ENCODE measurements around the gene PROKR1.
"Not testable (repeated sequence)": the region's sequence is repeated elsewhere in the genome, so short reads cannot be mapped to it uniquely, and the experiment has no call there.

The PROKR1 gene

DNA sequence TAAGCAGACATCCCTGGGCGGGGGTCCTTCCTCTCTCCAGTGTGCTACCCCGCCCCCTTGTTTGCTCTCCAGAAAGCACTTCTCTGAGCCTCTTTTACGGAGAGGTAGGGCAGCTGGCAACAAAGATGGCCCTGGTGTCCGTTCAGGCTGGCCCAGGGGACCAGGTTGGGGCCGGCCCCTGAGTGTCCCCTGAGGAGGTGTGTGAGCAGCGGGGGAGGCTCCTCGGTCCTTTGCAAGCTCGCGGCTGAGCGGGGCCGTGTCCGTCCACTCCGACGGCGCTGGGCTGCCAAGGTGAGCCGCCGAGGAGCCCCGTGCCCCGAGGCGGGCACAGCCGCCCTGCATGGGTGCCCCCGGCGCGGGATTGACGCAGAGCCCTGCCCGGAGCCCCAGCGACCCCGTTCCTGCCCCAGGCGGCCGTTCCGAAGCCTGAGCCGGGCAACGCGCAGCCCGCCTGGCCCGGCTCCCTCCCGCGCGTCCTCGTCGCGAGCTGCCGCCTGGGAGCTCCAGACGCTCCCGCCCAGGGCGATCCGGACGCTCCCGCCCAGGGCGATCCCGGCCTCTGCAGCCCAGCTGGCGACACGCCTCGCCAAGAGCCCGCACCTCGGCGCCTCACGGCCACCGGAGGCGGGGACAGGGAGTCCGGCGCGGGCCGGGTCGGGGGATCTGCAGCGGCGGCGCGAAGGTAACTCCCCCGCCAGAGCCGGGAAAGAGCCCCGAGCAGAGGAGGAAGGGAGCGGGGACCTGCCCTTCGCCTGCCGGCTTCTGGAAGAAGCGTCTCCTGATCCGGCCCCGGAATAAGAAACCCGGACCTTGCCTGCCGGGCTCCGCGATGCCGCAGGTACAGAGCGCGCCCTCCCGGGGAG, at the start of gene PROKR1:
PROKR1 (plus strand) TSS at position 569 of the 863 bp plus-strand sequence. CDS start 2,243 bp downstream, outside the sequence.
- DNase-seq (ENCODE audit: low read depth): peak; percentile 67

DNA sequence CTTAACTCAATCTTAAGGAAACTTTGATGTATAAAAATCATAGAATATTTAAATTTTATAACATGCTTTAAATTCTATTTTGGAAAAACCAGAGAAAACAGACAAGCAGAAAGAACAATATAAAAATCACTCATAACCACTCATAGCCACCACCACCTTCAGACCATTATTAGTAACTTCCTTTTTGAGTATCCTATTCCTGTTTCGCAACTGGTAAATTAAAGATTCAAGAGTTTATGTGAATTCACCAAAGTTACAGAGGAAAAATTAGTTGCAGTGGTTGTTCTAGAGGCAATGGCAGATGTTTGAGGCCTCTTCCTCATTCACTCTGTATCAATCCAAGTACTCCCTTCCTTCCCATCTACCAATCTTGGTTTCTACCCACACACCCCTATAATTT, 49.3 kb upstream of the PROKR1 start:
- peak; percentile 37 for DNase-seq (ENCODE audit: low read depth)
- TF ChIP-seq MYC (IDR thresholded peaks at IDR 0.05; ENCODE audit: low read depth, low read length) (no peak), POLR2A (IDR thresholded peaks at IDR 0.05; ENCODE audit: extremely low read depth, insufficient read length) (no peak)
- TF ChIP-seq, protein P1, sequence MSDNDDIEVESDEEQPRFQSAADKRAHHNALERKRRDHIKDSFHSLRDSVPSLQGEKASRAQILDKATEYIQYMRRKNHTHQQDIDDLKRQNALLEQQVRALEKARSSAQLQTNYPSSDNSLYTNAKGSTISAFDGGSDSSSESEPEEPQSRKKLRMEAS (IDR thresholded peaks at IDR 0.05; ENCODE audit: low read depth, low read length): no peak
- TF ChIP-seq, protein P2, sequence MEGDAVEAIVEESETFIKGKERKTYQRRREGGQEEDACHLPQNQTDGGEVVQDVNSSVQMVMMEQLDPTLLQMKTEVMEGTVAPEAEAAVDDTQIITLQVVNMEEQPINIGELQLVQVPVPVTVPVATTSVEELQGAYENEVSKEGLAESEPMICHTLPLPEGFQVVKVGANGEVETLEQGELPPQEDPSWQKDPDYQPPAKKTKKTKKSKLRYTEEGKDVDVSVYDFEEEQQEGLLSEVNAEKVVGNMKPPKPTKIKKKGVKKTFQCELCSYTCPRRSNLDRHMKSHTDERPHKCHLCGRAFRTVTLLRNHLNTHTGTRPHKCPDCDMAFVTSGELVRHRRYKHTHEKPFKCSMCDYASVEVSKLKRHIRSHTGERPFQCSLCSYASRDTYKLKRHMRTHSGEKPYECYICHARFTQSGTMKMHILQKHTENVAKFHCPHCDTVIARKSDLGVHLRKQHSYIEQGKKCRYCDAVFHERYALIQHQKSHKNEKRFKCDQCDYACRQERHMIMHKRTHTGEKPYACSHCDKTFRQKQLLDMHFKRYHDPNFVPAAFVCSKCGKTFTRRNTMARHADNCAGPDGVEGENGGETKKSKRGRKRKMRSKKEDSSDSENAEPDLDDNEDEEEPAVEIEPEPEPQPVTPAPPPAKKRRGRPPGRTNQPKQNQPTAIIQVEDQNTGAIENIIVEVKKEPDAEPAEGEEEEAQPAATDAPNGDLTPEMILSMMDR (IDR thresholded peaks at IDR 0.05; ENCODE audit: low read depth, low read length): no peak
- H3K4me3 ChIP-seq (ENCODE audit: low read depth, low read length): no peak overlapping the region

More for the DNA sequence above, at the start of gene PROKR1:
- no peak for TF ChIP-seq POLR2A (IDR thresholded peaks at IDR 0.05; ENCODE audit: extremely low read depth, insufficient read length)
- TF ChIP-seq MYC (IDR thresholded peaks at IDR 0.05; ENCODE audit: low read depth, low read length): no peak
- TF ChIP-seq, protein P2 (IDR thresholded peaks at IDR 0.05; ENCODE audit: low read depth, low read length): no peak
- TF ChIP-seq, protein P1 (IDR thresholded peaks at IDR 0.05; ENCODE audit: low read depth, low read length): no peak
- H3K4me3 ChIP-seq (ENCODE audit: low read depth, low read length): no peak within 1 kb of the TSS

DNA sequence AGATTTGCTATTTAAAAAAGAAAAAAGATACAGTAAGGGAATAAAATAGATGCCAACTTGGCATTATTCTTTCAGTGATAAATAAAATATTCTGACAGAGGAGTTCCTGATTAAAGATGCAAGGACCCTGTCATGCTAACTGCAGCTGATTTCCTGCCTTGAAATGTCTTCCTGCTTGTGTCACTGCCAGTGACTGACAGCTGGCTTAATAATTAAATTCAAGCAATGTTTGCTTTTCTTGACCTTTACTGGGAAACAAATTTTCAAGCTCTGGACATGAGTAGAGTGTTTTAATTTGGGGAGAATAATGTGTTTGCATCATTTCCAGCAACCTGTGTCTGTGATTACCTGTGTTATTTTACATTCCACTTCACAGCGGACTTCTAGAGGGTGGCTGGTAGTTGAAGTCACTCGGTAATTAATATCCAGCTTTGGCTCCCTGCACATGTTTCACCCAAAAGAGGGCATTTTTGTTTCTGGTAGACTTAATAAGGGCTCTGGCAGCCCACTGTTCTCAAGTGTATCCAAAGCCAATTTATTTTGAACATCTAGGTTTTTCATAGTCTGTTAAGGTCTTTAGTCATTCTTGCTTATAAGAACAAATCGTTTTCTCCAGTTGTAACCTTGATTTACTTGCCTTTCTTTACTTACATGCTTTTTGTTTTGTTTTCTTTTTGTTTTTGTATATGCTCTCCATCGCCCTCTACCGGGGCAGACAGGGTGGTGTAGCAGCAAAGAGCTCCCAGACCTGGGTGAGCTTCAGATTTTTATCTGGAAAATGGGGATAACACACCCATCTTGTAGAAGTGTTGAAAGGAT, 48.5 kb upstream of the PROKR1 start:
- TF ChIP-seq, protein P2 (IDR thresholded peaks at IDR 0.05; ENCODE audit: low read depth, low read length): peak; percentile 98
- TF ChIP-seq MYC (IDR thresholded peaks at IDR 0.05; ENCODE audit: low read depth, low read length): no peak
- no peak overlapping the region for H3K4me3 ChIP-seq (ENCODE audit: low read depth, low read length)
- peak; percentile 67 for DNase-seq (ENCODE audit: low read depth)

DNA sequence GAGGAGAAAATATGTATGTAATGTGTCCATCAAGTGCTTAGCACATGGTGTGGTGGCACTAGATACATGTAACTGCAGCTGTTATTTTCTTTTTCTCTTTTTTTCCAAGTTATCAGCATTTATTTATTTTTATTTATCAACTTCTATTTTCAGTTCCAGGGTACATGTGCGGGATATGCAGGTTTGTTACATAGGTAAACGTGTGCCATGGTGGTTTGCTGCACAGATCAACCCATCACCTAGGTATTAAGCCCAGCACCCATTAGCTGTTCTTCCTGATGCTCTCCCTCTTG, 47.9 kb upstream of the PROKR1 start:
- DNase-seq (ENCODE audit: low read depth); H3K4me3 ChIP-seq (ENCODE audit: low read depth, low read length): not testable (repeated sequence)

DNA sequence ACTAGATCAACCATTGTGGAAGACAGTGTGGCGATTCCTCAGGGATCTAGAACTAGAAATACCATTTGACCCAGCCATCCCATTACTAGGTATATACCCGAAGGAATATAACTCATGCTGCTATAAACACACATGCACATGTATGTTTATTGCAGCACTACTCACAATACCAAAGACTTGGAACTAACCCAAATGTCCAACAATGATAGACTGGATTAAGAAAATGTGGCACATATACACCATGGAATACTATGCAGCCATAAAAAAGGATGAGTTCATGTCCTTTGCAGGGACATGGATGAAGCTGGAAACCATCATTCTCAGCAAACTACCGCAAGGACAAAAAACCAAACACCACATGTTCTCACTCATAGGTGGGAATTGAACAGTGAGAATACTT, 42.9 kb upstream of the PROKR1 start:
- not testable (repeated sequence) for H3K4me3 ChIP-seq (ENCODE audit: low read depth, low read length); DNase-seq (ENCODE audit: low read depth)

DNA sequence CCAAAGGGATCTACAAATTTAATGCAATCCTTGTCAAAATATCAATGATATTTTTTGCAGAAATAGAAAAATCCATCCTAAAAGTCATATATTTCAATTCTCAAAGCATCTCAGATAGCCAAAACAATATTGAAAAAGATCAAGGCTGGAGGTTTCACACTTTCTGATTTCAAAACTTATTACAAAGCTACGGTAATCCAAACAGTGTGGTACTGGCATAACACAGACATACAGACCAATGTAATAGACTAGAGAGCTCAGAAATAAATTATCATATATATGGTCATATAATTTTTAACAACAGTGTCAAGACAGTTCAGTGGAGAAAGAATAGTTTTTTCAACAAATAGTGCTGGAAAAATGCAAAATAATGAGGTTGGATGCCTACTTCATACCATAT, 40.3 kb upstream of the PROKR1 start:
- DNase-seq (ENCODE audit: low read depth): no peak
- TF ChIP-seq MYC (IDR thresholded peaks at IDR 0.05; ENCODE audit: low read depth, low read length) (no peak), POLR2A (IDR thresholded peaks at IDR 0.05; ENCODE audit: extremely low read depth, insufficient read length) (no peak)
- TF ChIP-seq, protein P2 (IDR thresholded peaks at IDR 0.05; ENCODE audit: low read depth, low read length): no peak
- TF ChIP-seq, protein P1 (IDR thresholded peaks at IDR 0.05; ENCODE audit: low read depth, low read length): no peak
- H3K4me3 ChIP-seq (ENCODE audit: low read depth, low read length): no peak overlapping the region

DNA sequence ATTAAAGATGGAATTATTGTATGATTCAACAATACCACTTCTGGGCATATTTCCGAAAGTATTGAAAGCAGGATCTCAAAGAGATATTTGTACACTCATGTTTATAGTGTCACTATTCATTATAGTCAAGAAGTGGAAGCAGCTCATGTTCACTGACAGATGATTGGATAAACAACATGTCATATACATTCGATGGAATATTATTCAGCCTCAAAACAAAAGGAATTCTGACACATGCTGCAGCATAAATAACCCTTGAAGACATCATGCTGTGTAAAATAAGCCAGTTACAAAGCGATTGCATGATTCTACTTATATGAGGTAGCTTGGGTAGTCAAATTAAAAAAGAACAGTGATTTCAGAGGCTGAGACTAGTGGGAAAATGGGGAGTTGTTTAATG, 39.3 kb upstream of the PROKR1 start:
- no peak for DNase-seq (ENCODE audit: low read depth)
- TF ChIP-seq, protein P2 (IDR thresholded peaks at IDR 0.05; ENCODE audit: low read depth, low read length): no peak
- TF ChIP-seq POLR2A (IDR thresholded peaks at IDR 0.05; ENCODE audit: extremely low read depth, insufficient read length) (no peak), MYC (IDR thresholded peaks at IDR 0.05; ENCODE audit: low read depth, low read length) (no peak)
- TF ChIP-seq, protein P1 (IDR thresholded peaks at IDR 0.05; ENCODE audit: low read depth, low read length): no peak
- no peak overlapping the region for H3K4me3 ChIP-seq (ENCODE audit: low read depth, low read length)
